ENCODE results near the gene PPP1R14B. TPM values are rescaled to one million over a fixed set of nuclear protein-coding genes. Genes with fewer than 3 reads are reported as not detected.

The PPP1R14B gene
- total RNA-seq, 1 experiment from 2014 or later, result 1,496 TPM

- DNase-seq, result no peak
- intact Hi-C loops (cut with micrococcal nuclease), result loop anchor here (2.0 kb wide), 1 partner anchor 65 kb away; the partner anchor contains the start of gene ESRRA
- H3K9ac ChIP-seq (ENCODE audit: low read length), result no peak overlapping the region
- H3K9me2 ChIP-seq (replicated peaks; ENCODE audit: low read length), result no peaks in the 10 kb centered on the region
- H3K4me2 ChIP-seq (ENCODE audit: low read length), result peak overlapping the region; percentile 94
- POLR2A ChIA-PET (ENCODE audit: unreplicated experiment), result interaction anchor here (0.6 kb wide), 2 partner anchors 11 to 1513 kb away, joined by 3 to 4 read pairs; partner anchors contain the start of gene HNRNPUL2
- H3K4me3 ChIP-seq (ENCODE audit: low read length), result no peak overlapping the region; the same call in 1 of the 2 replicates
- H3K9me3 ChIP-seq (ENCODE audit: low read length), result no peaks in the 10 kb centered on the region
- peaks cover 39% of the 10 kb centered on the region for H3K79me2 ChIP-seq (ENCODE audit: low read length)
- CTCF ChIA-PET, result no interaction called here
- H4K20me1 ChIP-seq (ENCODE audit: low read length), result peaks cover under 1% of the 10 kb centered on the region; the same call in 1 of the 2 replicates
- peaks cover 12% of the 10 kb centered on the region; the same call in 1 of the 2 replicates for H3K36me3 ChIP-seq (ENCODE audit: low read depth, low read length)
- no peak for ATAC-seq
- BruUV-seq (replicated peaks), result no TSS peak
- no peak overlapping the region for H2AFZ ChIP-seq (ENCODE audit: low read length)
- H3F3A ChIP-seq (ENCODE audit: low read length, unreplicated experiment), result peaks cover 16% of the 10 kb centered on the region
- peak overlapping the region; percentile 98 for H3K27ac ChIP-seq (ENCODE audit: low read length)
- H3K27me3 ChIP-seq (ENCODE audit: low read length), result no peaks in the 10 kb centered on the region
- no peak for TF ChIP-seq EZH2 (IDR thresholded peaks at IDR 0.05; ENCODE audit: low read length, unreplicated experiment)
- no peak for TF ChIP-seq EZH2phosphoT487 (IDR thresholded peaks at IDR 0.05; ENCODE audit: borderline replicate concordance, low read length)
- no peak for TF ChIP-seq CTCF (conservative IDR thresholded peaks at IDR 0.05; ENCODE audit: low read depth, low read length)
- peaks cover 72% of the 10 kb centered on the region for H3K4me1 ChIP-seq (ENCODE audit: insufficient read depth, low read length)
These were observed 6.9 kb downstream of the PPP1R14B start for GRCh38 chr11:64239662-64240434.

- ChIA-PET CTCF (no interaction called here), POLR2A (ENCODE audit: unreplicated experiment) (no interaction called here)
- no peak overlapping the region for H2AFZ ChIP-seq (ENCODE audit: low read length)
- H3K4me1 ChIP-seq (ENCODE audit: insufficient read depth, low read length), result peaks cover 65% of the 10 kb centered on the region
- no peak overlapping the region for H3K9ac ChIP-seq (ENCODE audit: low read length)
- no peak overlapping the region for H3K27ac ChIP-seq (ENCODE audit: low read length)
- no peak for ATAC-seq
- TF ChIP-seq EZH2 (IDR thresholded peaks at IDR 0.05; ENCODE audit: low read length, unreplicated experiment), result no peak
- no peak for TF ChIP-seq EZH2phosphoT487 (IDR thresholded peaks at IDR 0.05; ENCODE audit: borderline replicate concordance, low read length)
- TF ChIP-seq CTCF (conservative IDR thresholded peaks at IDR 0.05; ENCODE audit: low read depth, low read length), result no peak
- H3K79me2 ChIP-seq (ENCODE audit: low read length), result peaks cover 31% of the 10 kb centered on the region
- no peak overlapping the region for H3K4me3 ChIP-seq (ENCODE audit: low read length)
- no TSS peak for BruUV-seq (replicated peaks)
- no peak for DNase-seq
- peaks cover 7% of the 10 kb centered on the region; the same call in 1 of the 2 replicates for H3K36me3 ChIP-seq (ENCODE audit: low read depth, low read length)
- H4K20me1 ChIP-seq (ENCODE audit: low read length), result no peaks in the 10 kb centered on the region
- H3K27me3 ChIP-seq (ENCODE audit: low read length), result no peaks in the 10 kb centered on the region
- H3K9me2 ChIP-seq (replicated peaks; ENCODE audit: low read length), result no peaks in the 10 kb centered on the region
- intact Hi-C loops (cut with micrococcal nuclease), result no loop called here
- no peaks in the 10 kb centered on the region for H3K9me3 ChIP-seq (ENCODE audit: low read length)
- H3F3A ChIP-seq (ENCODE audit: low read length, unreplicated experiment), result peaks cover 16% of the 10 kb centered on the region
- H3K4me2 ChIP-seq (ENCODE audit: low read length), result no peak overlapping the region
These were observed 7.7 kb downstream of the PPP1R14B start for GRCh38 chr11:64238999-64239398.

GRCh38 chr11:64238076-64238475 is 8.7 kb downstream of the PPP1R14B start:
- no peaks in the 10 kb centered on the region for H4K20me1 ChIP-seq (ENCODE audit: low read length)
- H3K9me3 ChIP-seq (ENCODE audit: low read length), result no peaks in the 10 kb centered on the region
- DNase-seq (no peak), ATAC-seq (no peak)
- peak overlapping the region; percentile 66 for H3K4me2 ChIP-seq (ENCODE audit: low read length)
- no peak overlapping the region for H2AFZ ChIP-seq (ENCODE audit: low read length)
- BruUV-seq (replicated peaks), result no TSS peak
- no peaks in the 10 kb centered on the region for H3K27me3 ChIP-seq (ENCODE audit: low read length)
- ChIA-PET CTCF (interaction anchor here (1.1 to 1.2 kb wide), 3 partner anchors 8 to 39 kb away, joined by 3 to 4 read pairs (median 3); no protein-coding TSS in a partner anchor), POLR2A (ENCODE audit: unreplicated experiment) (interaction anchor here (1.0 kb wide), 1 partner anchor 8 kb away, joined by 12 read pairs; the partner anchor contains the start of gene PPP1R14B)
- no peak overlapping the region for H3K4me3 ChIP-seq (ENCODE audit: low read length)
- no peak overlapping the region for H3K9ac ChIP-seq (ENCODE audit: low read length)
- no peaks in the 10 kb centered on the region; the same call in 1 of the 2 replicates for H3K36me3 ChIP-seq (ENCODE audit: low read depth, low read length)
- intact Hi-C loops (cut with micrococcal nuclease), result no loop called here
- H3K4me1 ChIP-seq (ENCODE audit: insufficient read depth, low read length), result peaks cover 61% of the 10 kb centered on the region
- peaks cover 16% of the 10 kb centered on the region for H3F3A ChIP-seq (ENCODE audit: low read length, unreplicated experiment)
- H3K27ac ChIP-seq (ENCODE audit: low read length), result no peak overlapping the region
- H3K79me2 ChIP-seq (ENCODE audit: low read length), result peaks cover 22% of the 10 kb centered on the region
- TF ChIP-seq EZH2 (IDR thresholded peaks at IDR 0.05; ENCODE audit: low read length, unreplicated experiment) (no peak), EZH2phosphoT487 (IDR thresholded peaks at IDR 0.05; ENCODE audit: borderline replicate concordance, low read length) (no peak), CTCF (conservative IDR thresholded peaks at IDR 0.05; ENCODE audit: low read depth, low read length) (no peak)
- no peaks in the 10 kb centered on the region for H3K9me2 ChIP-seq (replicated peaks; ENCODE audit: low read length)
